Common myeloid progenitor, CD34-positive (primary cell): ENCODE measurements around the gene LMCD1.

ENCODE experiments used
- CTCF ChIA-PET: fragments of 350-600 bp; sonication (Branson Sonifier 250); formaldehyde crosslinking; loops from one replicate; lab custom pipeline; 2021; ENCODE audit warnings: antibody characterized with exemption; lab: Charles Lee
- POLR2A ChIA-PET: fragments of 350-600 bp; sonication (Branson Sonifier 250); formaldehyde crosslinking; loops from one replicate; lab custom pipeline; 2021; ENCODE audit warnings: antibody characterized with exemption; lab: Charles Lee
- DNase-seq, 3 donors: peaks; one replicate each; pipeline versions ENCODE4 v3.0.0 to v3.0.0-alpha.2; 2013
- H3K27ac ChIP-seq, 2 experiments: 1 replicate in 1 of 2; 2 replicates in 1 of 2; pipeline ENCODE4 v1.7.0; 2013; ENCODE audit warnings: inconsistent platforms in 2 of 2, low read length in 2 of 2, mild to moderate bottlenecking in 2 of 2, low read depth in 1 of 2, moderate library complexity in 1 of 2; ENCODE audit not compliant: severe bottlenecking in 2 of 2, insufficient read depth in 1 of 2, poor library complexity in 1 of 2
- H3K27me3 ChIP-seq, 5 experiments: replicated peaks in 2 of 5; 1 replicate in 3 of 5; 2 replicates in 2 of 5; pipeline versions ENCODE4 v1.6.1 to v1.7.0; 2013; ENCODE audit warnings: low read length in 4 of 5, mild to moderate bottlenecking in 2 of 5, moderate library complexity in 2 of 5, inconsistent platforms in 1 of 5; ENCODE audit not compliant: insufficient read depth in 5 of 5, control insufficient read depth in 4 of 5
- H3K36me3 ChIP-seq, 4 experiments: 1 replicate in 2 of 4; 2 replicates in 2 of 4; pipeline versions ENCODE4 v1.6.1 to v1.7.0; 2013; ENCODE audit warnings: low read length in 3 of 4, control low read depth in 1 of 4, mild to moderate bottlenecking in 1 of 4; ENCODE audit not compliant: control insufficient read depth in 4 of 4, insufficient read depth in 4 of 4
- H3K4me1 ChIP-seq, 4 experiments: 1 replicate in 3 of 4; 2 replicates in 1 of 4; pipeline versions ENCODE4 v1.6.1 to v1.7.1; 2013; ENCODE audit warnings: low read length in 3 of 4, mild to moderate bottlenecking in 3 of 4, control low read depth in 1 of 4, inconsistent platforms in 1 of 4, moderate library complexity in 1 of 4; ENCODE audit not compliant: control insufficient read depth in 4 of 4, insufficient read depth in 4 of 4; ENCODE audit errors: control extremely low read depth in 1 of 4
- H3K4me3 ChIP-seq, 7 experiments: 1 replicate in 4 of 7; 2 replicates in 3 of 7; pipeline versions ENCODE4 v1.5.1 to v1.7.0; 2013; ENCODE audit warnings: mild to moderate bottlenecking in 7 of 7, low read length in 6 of 7, moderate library complexity in 6 of 7, inconsistent platforms in 2 of 7, low read depth in 2 of 7, control low read depth in 1 of 7; ENCODE audit not compliant: insufficient read depth in 4 of 7, control insufficient read depth in 1 of 7; ENCODE audit errors: extremely low read depth in 1 of 7
- H3K9me3 ChIP-seq, 5 experiments: 1 replicate in 4 of 5; 2 replicates in 1 of 5; pipeline versions ENCODE4 v1.6.1 to v1.7.1; 2013; ENCODE audit warnings: low read length in 4 of 5, mild to moderate bottlenecking in 2 of 5, inconsistent platforms in 1 of 5, low read depth in 1 of 5, moderate library complexity in 1 of 5; ENCODE audit not compliant: control insufficient read depth in 4 of 5, insufficient read depth in 2 of 5; ENCODE audit errors: control extremely low read depth in 1 of 5
- WGBS: methylation state at CpG from one replicate; pipeline ENCODE4 v1.1.5; 2013; ENCODE audit not compliant: insufficient coverage; 5-methylcytosine and 5-hydroxymethylcytosine counted together

The LMCD1 gene

GRCh38 chr3:8482960-8483665, 18.5 kb upstream of the LMCD1 start:
- H3K36me3 ChIP-seq, result no peaks in the 10 kb centered on the region
- H3K4me3 ChIP-seq, result no peak overlapping the region
- WGBS, result 91% methylated on average over 3 of the region's 4 CpGs
- no peaks in the 10 kb centered on the region for H3K9me3 ChIP-seq
- H3K27me3 ChIP-seq, result no peaks in the 10 kb centered on the region
- DNase-seq, result no peak
- no peak overlapping the region for H3K27ac ChIP-seq
- H3K4me1 ChIP-seq, result no peaks in the 10 kb centered on the region
- ChIA-PET POLR2A (no interaction called here), CTCF (no interaction called here)

GRCh38 chr3:8484409-8485140, 17.0 kb upstream of the LMCD1 start:
- ChIA-PET POLR2A (no interaction called here), CTCF (interaction anchor here (0.9 to 1.1 kb wide), 2 partner anchors 9 to 138 kb away, joined by 3 read pairs; no protein-coding TSS in a partner anchor)
- no peak overlapping the region for H3K27ac ChIP-seq
- no peaks in the 10 kb centered on the region for H3K27me3 ChIP-seq
- H3K4me3 ChIP-seq, result no peak overlapping the region
- WGBS, result 100% methylated on average over 5 of the region's 5 CpGs
- DNase-seq, result no peak
- no peaks in the 10 kb centered on the region for H3K9me3 ChIP-seq
- H3K36me3 ChIP-seq, result no peaks in the 10 kb centered on the region
- H3K4me1 ChIP-seq, result no peaks in the 10 kb centered on the region

GRCh38 chr3:8485141-8485870, 16.3 kb upstream of the LMCD1 start:
- Histone ChIP-seq H3K27ac (no peak overlapping the region), H3K4me1 (no peaks in the 10 kb centered on the region), H3K27me3 (no peaks in the 10 kb centered on the region), H3K4me3 (no peak overlapping the region), H3K9me3 (no peaks in the 10 kb centered on the region), H3K36me3 (no peaks in the 10 kb centered on the region)
- 88% methylated on average over 1 of the region's 3 CpGs for WGBS
- ChIA-PET CTCF (interaction anchor here (1.1 kb wide), 1 partner anchor 9 kb away, joined by 3 read pairs; no protein-coding TSS in a partner anchor), POLR2A (no interaction called here)
- DNase-seq, result no peak

GRCh38 chr3:8485943-8486342, 15.7 kb upstream of the LMCD1 start:
- Histone ChIP-seq H3K4me1 (no peaks in the 10 kb centered on the region), H3K27ac (no peak overlapping the region), H3K36me3 (no peaks in the 10 kb centered on the region), H3K9me3 (no peaks in the 10 kb centered on the region), H3K4me3 (no peak overlapping the region), H3K27me3 (no peaks in the 10 kb centered on the region)
- CTCF ChIA-PET, result interaction anchor here (1.1 kb wide), 1 partner anchor 10 kb away, joined by 3 read pairs; no protein-coding TSS in a partner anchor
- POLR2A ChIA-PET, result no interaction called here
- DNase-seq, result no peak
- WGBS, result no CpG with 5 or more reads among the region's 3 CpGs

- POLR2A ChIA-PET, result no interaction called here
Measured at GRCh38 chr3:8486434-8486833, 15.2 kb upstream of the LMCD1 start.

GRCh38 chr3:8486936-8487335, 14.7 kb upstream of the LMCD1 start:
- WGBS, result 94% methylated on average over 5 of the region's 5 CpGs
- Histone ChIP-seq H3K27me3 (no peaks in the 10 kb centered on the region), H3K27ac (no peak overlapping the region), H3K4me3 (no peak overlapping the region), H3K9me3 (no peaks in the 10 kb centered on the region), H3K4me1 (no peaks in the 10 kb centered on the region), H3K36me3 (no peaks in the 10 kb centered on the region)
- ChIA-PET CTCF (no interaction called here), POLR2A (no interaction called here)
- no peak for DNase-seq

More at GRCh38 chr3:8486434-8486833, 15.2 kb upstream of the LMCD1 start:
- no peak for DNase-seq
- H3K36me3 ChIP-seq, result no peaks in the 10 kb centered on the region
- H3K27ac ChIP-seq, result no peak overlapping the region
- H3K27me3 ChIP-seq, result no peaks in the 10 kb centered on the region
- H3K4me3 ChIP-seq, result no peak overlapping the region
- no peaks in the 10 kb centered on the region for H3K9me3 ChIP-seq
- no peaks in the 10 kb centered on the region for H3K4me1 ChIP-seq
- WGBS, result 92% methylated on average over 2 of the region's 3 CpGs
- CTCF ChIA-PET, result no interaction called here
